B cell (primary cell): Measurements from ENCODE around the gene ARHGAP42. TPM values are rescaled to one million over a fixed set of nuclear protein-coding genes. Genes with fewer than 3 reads are reported as not detected.

ENCODE experiments used
- ATAC-seq: fragments of 200-7000 bp; cut with Tn5 transposase; one replicate; pipeline ENCODE4 v1.10.0; 2021; ENCODE audit warnings: low read depth, mild to moderate bottlenecking, moderate number of reproducible peaks, moderate library complexity
- CTCF ChIA-PET: fragments of 350-600 bp; sonication (Branson Sonifier 250); formaldehyde crosslinking; loops from one replicate; lab custom pipeline; 2021; ENCODE audit warnings: antibody characterized with exemption, inconsistent platforms; lab: Charles Lee
- POLR2A ChIA-PET: fragments of 350-600 bp; sonication (Branson Sonifier 250); formaldehyde crosslinking; loops from one replicate; lab custom pipeline; 2021; ENCODE audit warnings: antibody characterized with exemption; lab: Charles Lee
- DNase-seq: peaks from one replicate; pipeline ENCODE4 v3.0.0; 2013
- H2AFZ ChIP-seq: 2 replicates; pipeline ENCODE4 v1.6.1; 2012; ENCODE audit warnings: mild to moderate bottlenecking, low read depth, low read length; ENCODE audit not compliant: insufficient read depth, poor library complexity, severe bottlenecking
- H3K27ac ChIP-seq, 2 donors: 1 replicate in 1 of 2; 2 replicates in 1 of 2; pipeline ENCODE4 v1.5.1; 2012 to 2013; ENCODE audit warnings: low read length in 2 of 2, mild to moderate bottlenecking in 2 of 2, moderate library complexity in 1 of 2
- H3K27me3 ChIP-seq, 4 experiments: fragments of 200-600 bp in 1 of 4; sonication (generic) in 1 of 4; replicated peaks in 1 of 4; 1 replicate in 2 of 4; 2 replicates in 2 of 4; pipeline versions ENCODE4 v1.6.1 to v1.7.0; 2013 to 2016; ENCODE audit warnings: low read length in 3 of 4, mild to moderate bottlenecking in 2 of 4, mixed read lengths in 1 of 4, moderate library complexity in 1 of 4; ENCODE audit not compliant: insufficient read depth in 4 of 4, control insufficient read depth in 3 of 4; ENCODE audit errors: control extremely low read depth in 1 of 4
- H3K36me3 ChIP-seq, 2 experiments: replicated peaks in 1 of 2; 1 replicate in 1 of 2; 2 replicates in 1 of 2; pipeline versions ENCODE4 v1.6.1 to v1.7.1; 2013; ENCODE audit warnings: low read length in 1 of 2; ENCODE audit not compliant: insufficient read depth in 2 of 2, control insufficient read depth in 1 of 2; ENCODE audit errors: control extremely low read depth in 1 of 2, extremely low read depth in 1 of 2
- H3K4me1 ChIP-seq, 2 donors: fragments of 200-600 bp in 1 of 2; sonication (generic) in 1 of 2; 1 replicate in 1 of 2; 2 replicates in 1 of 2; pipeline versions ENCODE4 v1.5.1 to v1.6.1; 2013 to 2017; ENCODE audit warnings: low read length in 2 of 2; ENCODE audit not compliant: control insufficient read depth in 2 of 2, insufficient read depth in 2 of 2
- H3K4me2 ChIP-seq: replicated peaks from 2 replicates; pipeline ENCODE3; 2012; ENCODE audit warnings: mild to moderate bottlenecking, low read depth, low read length; ENCODE audit not compliant: poor library complexity, severe bottlenecking
- H3K4me3 ChIP-seq, 5 experiments: fragments of 200-600 bp in 1 of 5; sonication (generic) in 1 of 5; 1 replicate in 3 of 5; 2 replicates in 2 of 5; pipeline versions ENCODE4 v1.5.1 to v1.7.0; 2011 to 2016; ENCODE audit warnings: low read length in 4 of 5, mild to moderate bottlenecking in 4 of 5, low read depth in 2 of 5, control low read depth in 1 of 5, moderate library complexity in 1 of 5; ENCODE audit not compliant: insufficient read depth in 1 of 5; ENCODE audit errors: control extremely low read depth in 1 of 5, extremely low read depth in 1 of 5
- H3K79me2 ChIP-seq: fragments of 200-600 bp; sonication (generic); one replicate; pipeline ENCODE4 v1.6.0; 2016; ENCODE audit warnings: low read length; ENCODE audit not compliant: control insufficient read depth, insufficient read depth
- H3K9ac ChIP-seq: fragments of 200-600 bp; sonication (generic); 2 replicates; pipeline ENCODE4 v1.6.1; 2017; ENCODE audit warnings: mild to moderate bottlenecking, low read length, moderate library complexity
- H3K9me3 ChIP-seq, 3 donors: one replicate each; pipeline versions ENCODE4 v1.6.1 to v1.7.1; 2013; ENCODE audit warnings: low read length in 2 of 3; ENCODE audit not compliant: control insufficient read depth in 2 of 3, insufficient read depth in 1 of 3; ENCODE audit errors: control extremely low read depth in 1 of 3
- H4K20me1 ChIP-seq: 2 replicates; pipeline ENCODE4 v1.6.0; 2012; ENCODE audit warnings: mild to moderate bottlenecking, low read length; ENCODE audit not compliant: insufficient read depth, control insufficient read depth, poor library complexity, severe bottlenecking
- H3K27ac Mint-ChIP-seq: one replicate; pipeline ENCODE4 v1.8.0; 2021; ENCODE audit warnings: mixed read lengths
- H3K27me3 Mint-ChIP-seq: one replicate; pipeline ENCODE4 v1.8.0; 2021; ENCODE audit warnings: mixed read lengths
- H3K4me1 Mint-ChIP-seq: one replicate; pipeline ENCODE4 v1.8.0; 2021; ENCODE audit warnings: mixed read lengths
- H3K4me3 Mint-ChIP-seq: one replicate; pipeline ENCODE4 v1.8.0; 2021; ENCODE audit warnings: mixed read lengths
- H3K9me3 Mint-ChIP-seq: one replicate; pipeline ENCODE4 v1.8.0; 2022; ENCODE audit warnings: mixed read lengths; ENCODE audit not compliant: insufficient read depth
- CTCF ChIP-seq: fragments of 200-600 bp; IDR thresholded peaks from one replicate; pipeline ENCODE4 v1.8.0; 2022; ENCODE audit warnings: antibody characterized with exemption, mild to moderate bottlenecking
- EZH2 ChIP-seq: IDR thresholded peaks from 2 replicates; pipeline ENCODE4 v1.6.1; 2012; ENCODE audit warnings: borderline replicate concordance, low read depth, mild to moderate bottlenecking, moderate library complexity, low read length; ENCODE audit not compliant: insufficient read depth, poor library complexity, severe bottlenecking
- WGBS: methylation state at CpG from one replicate; pipeline ENCODE4 v1.1.5; 2013; ENCODE audit warnings: missing lambda C conversion rate; ENCODE audit not compliant: insufficient coverage; 5-methylcytosine and 5-hydroxymethylcytosine counted together
- intact Hi-C: fragments of 100-400 bp; cut with micrococcal nuclease; formaldehyde crosslinking; loops from one replicate; pipeline ENCODE4 v1.10.0; 2022
- polyA plus RNA-seq: library from polyadenylated mRNA; depleted of rRNA; stranded (reverse); fragments of >200 nt; gene quantifications from 2 replicates; pipeline ENCODE4 v1.2.3, GENCODE V29; 2012
- total RNA-seq, 2 donors: library from RNA; stranded (reverse); fragments of 120-200 nt in 1 of 2; gene quantifications; 1 replicate in 1 of 2; 2 replicates in 1 of 2; pipeline versions ENCODE4 v1.2.3 to v1.2.4, GENCODE V29; 2013 to 2022

Gene ARHGAP42
- total and polyA plus RNA-seq, 2 donors (not counting 1 experiment from before 2014, with no cell fraction given): 3.8 to 4.9 TPM

GRCh38 chr11:100812517-100812916 lies 125.4 kb downstream of the ARHGAP42 start:
- H3K9ac ChIP-seq: no peak overlapping the region
- no peak overlapping the region for H2AFZ ChIP-seq
- Mint-ChIP-seq H3K9me3 (peaks cover 4% of the 10 kb centered on the region), H3K4me3 (no peak overlapping the region), H3K27me3 (no peaks in the 10 kb centered on the region), H3K27ac (no peak overlapping the region), H3K4me1 (peaks cover 4% of the 10 kb centered on the region)
- ChIA-PET CTCF (no interaction called here), POLR2A (no interaction called here)
- intact Hi-C loops: no loop called here
- no peaks in the 10 kb centered on the region for H4K20me1 ChIP-seq
- H3K4me2 ChIP-seq: no peak overlapping the region
- peaks cover 1 to 7% (median 4%) of the 10 kb centered on the region in 3 donors for H3K9me3 ChIP-seq
- peaks cover 0 to 3% of the 10 kb centered on the region in 2 experiments for H3K36me3 ChIP-seq
- no peaks in the 10 kb centered on the region for H3K27me3 ChIP-seq
- H3K4me1 ChIP-seq: no peaks in the 10 kb centered on the region
- no peak overlapping the region for H3K4me3 ChIP-seq
- ATAC-seq (no peak), DNase-seq (no peak)
- H3K79me2 ChIP-seq: no peaks in the 10 kb centered on the region
- no peak for TF ChIP-seq EZH2
- no peak for TF ChIP-seq CTCF
- 94% methylated on average over 2 of the region's 2 CpGs for WGBS
- H3K27ac ChIP-seq: no peak overlapping the region

- no peaks in the 10 kb centered on the region for H4K20me1 ChIP-seq
- peaks cover 0 to 5% of the 10 kb centered on the region in 2 experiments for H3K36me3 ChIP-seq
- no peak overlapping the region for H3K4me3 ChIP-seq
- CTCF ChIA-PET: no interaction called here
- peaks cover 1 to 7% (median 4%) of the 10 kb centered on the region in 3 donors for H3K9me3 ChIP-seq
- no peak overlapping the region for H3K4me2 ChIP-seq
- Mint-ChIP-seq H3K4me3 (no peak overlapping the region), H3K4me1 (peaks cover under 1% of the 10 kb centered on the region), H3K27me3 (no peaks in the 10 kb centered on the region), H3K27ac (no peak overlapping the region), H3K9me3 (peaks cover 4% of the 10 kb centered on the region)
- POLR2A ChIA-PET: no interaction called here
- no CpG with 5 or more reads among the region's 1 CpG for WGBS
- intact Hi-C loops: no loop called here
- H3K27me3 ChIP-seq: no peaks in the 10 kb centered on the region
- no peak for TF ChIP-seq EZH2
- no peak overlapping the region for H2AFZ ChIP-seq
- no peaks in the 10 kb centered on the region for H3K79me2 ChIP-seq
- H3K9ac ChIP-seq: no peak overlapping the region
- ATAC-seq: no peak
- no peak for DNase-seq
- no peaks in the 10 kb centered on the region for H3K4me1 ChIP-seq
- H3K27ac ChIP-seq: no peak overlapping the region
Observed at GRCh38 chr11:100815787-100816330, 128.8 kb downstream of the ARHGAP42 start.
